GM18867 (cell line): ENCODE data around the gene HOXA3.

Experiments used
- ATAC-seq: cut with Tn5 transposase; IDR thresholded peaks from one replicate; pipeline ENCODE4 v1.9.1; 2021; ENCODE audit warnings: mild to moderate bottlenecking, moderate library complexity; ENCODE audit not compliant: unreplicated experiment

Gene HOXA3

DNA sequence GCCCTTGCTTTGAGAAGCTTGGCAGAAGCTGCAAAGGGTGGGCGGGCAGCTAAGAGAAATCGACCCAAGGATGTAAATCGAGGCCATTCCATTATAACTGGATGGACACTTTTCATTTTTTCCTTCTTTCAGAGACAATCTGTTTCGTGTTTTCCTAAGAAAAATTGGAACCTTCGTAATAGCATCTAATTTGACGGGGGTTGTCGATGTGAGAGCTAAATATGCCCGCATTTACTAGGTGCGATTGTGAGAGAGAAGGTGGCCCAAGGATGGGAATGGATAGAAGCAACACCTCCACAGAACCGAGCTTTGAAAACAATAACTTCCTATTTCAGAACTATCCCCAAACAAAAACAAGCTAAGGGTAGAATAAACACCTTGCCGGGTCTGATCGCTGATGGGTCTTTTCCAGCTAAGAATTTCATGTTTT lies 21.0 kb downstream of the HOXA3 start:
- ATAC-seq: no peak

DNA sequence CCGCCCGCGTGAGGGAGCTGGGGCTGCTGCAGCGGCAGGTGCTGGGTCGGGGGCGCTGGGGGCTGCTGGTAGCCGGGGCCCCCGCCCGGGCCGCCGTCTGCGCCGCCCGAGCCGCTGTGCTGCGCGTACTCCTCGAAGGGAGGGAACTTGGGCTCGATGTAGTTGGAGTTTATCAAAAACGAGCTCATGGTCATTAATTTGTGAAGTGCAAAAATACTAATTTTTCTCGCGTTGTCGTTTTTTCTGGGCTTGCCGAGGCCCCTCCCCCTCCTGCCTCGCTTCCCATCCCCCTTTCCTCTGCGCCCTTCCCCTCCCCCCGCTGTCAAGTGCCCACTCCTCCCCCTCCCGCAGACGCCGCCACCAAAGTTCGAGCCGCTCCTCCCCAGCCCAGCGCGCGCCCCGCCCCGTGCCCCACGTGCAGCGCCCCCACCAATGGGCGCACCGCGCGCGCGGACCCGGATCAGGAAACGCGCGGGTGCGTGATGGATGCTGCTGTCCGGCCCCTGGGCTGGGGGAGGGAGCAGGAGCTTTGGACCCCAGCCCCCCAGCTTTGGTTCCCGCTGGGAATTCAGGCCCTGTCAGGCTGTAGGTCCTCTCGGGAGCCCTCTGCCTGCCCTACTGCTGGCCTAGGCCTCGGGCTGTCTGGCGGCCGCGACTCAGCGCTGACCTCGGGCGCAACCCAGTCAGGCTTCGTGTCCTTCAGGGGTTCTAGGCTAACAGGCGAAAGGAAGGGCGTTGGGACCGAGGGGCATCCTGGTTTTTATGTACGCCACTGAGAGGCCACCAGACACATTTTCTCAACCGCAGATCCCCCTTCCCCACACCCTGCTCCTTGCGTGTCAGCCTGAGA lies 21.6 kb downstream of the HOXA3 start, which contains the start of gene HOXA4:
TSS of gene HOXA4 (minus strand) at position 218 of the 850 bp plus-strand sequence. CDS start at position 194, 24 bp downstream.
- no peak for ATAC-seq

DNA sequence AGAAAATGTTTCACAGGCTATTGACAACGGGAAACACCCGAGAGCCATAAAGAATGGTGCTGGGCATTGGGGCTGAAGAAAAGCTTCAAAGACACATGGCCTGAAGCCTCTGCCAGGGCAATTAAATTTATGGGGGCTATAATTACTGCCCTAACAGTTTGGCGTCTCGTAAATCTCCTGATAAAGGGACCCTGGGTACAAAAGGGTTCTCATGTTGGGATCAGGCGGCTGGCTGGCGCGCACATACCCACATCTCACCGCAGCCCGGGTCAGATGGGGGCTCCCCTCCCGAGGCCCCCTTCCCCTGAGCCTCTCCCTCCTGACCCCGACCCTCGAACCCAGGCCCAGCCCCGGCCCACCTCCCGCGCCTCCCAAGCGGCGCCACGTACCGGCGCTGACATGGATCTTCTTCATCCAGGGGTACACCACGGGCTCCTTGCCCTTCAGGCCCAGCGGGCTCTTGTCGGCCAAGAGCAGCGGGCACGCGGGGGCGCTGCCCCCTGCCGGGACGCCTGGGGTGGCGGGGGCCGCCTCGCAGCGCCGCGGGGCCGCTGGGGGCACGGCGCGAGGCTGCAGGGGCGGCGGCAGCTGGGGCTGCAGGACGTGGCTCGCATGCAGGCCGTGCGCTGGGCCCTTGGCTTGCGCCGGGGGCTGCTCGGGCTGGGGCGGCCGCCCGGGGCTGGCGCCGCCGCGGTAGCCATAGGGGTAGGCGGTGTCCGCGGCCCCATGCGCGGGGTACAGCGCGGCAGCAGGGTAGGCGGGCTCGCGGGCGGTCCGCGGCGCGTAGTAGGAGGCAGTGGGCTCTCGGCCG lies 22.4 kb downstream of the HOXA3 start:
- ATAC-seq: no peak

DNA sequence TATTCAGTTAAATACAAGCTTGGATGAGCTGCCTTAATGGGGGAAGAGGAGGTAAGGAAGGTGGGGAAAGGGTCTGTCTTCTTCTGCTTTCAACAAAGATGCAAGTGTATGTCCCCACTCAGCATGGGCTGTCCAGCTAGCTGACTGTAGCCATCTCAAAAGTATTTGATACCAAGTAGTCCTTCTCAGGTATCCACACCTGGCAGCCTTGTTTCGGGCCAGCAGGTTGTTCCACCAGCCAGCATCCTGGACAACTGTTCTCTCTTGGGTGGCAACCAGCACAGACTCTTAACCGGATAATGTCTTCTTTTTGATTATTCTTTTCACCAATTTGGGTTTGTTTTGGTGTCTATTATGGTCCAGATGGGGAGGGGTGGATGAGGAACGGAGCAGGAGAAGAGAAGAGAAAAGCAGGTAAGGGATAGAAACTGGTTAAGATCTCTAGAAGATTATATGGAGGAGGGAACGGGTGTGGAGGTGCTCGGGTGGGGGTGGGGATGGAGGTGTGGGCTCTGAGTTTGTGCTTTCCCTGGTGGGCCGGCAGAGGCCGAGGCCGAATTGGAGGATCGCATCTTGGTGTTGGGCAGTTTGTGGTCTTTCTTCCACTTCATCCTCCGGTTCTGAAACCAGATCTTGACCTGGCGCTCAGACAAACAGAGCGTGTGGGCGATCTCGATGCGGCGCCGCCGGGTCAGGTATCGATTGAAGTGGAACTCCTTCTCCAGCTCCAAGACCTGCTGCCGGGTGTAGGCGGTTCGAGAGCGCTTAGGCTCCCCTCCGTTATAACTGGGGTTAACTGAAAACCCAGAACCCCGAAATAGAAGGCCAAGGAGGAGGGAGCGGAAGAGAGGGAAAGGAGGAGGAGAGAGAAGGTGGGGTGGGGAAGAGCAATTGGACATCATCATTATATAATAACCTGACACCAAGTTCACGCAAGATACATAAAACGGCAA lies 23.3 kb downstream of the HOXA3 start:
- ATAC-seq: no peak

DNA sequence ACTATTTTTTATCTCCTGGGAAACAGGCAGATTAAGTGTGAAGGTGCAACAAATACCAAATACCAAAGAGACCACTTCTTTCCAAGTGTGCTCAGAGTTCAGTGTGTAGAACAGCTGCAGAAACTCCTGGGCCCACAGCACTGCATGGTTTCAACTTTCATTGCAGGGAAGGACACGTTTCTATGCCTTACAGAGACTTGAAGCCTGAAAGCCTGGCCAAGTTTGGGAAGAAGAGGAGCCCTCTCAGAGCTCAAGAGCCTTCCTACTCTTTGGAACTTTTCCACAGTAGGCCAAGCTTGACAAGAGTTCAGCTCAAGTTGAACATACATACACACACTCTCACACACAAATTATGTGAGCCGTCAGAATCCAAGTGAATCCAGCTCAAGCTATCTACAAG lies 24.3 kb downstream of the HOXA3 start:
- no peak for ATAC-seq

DNA sequence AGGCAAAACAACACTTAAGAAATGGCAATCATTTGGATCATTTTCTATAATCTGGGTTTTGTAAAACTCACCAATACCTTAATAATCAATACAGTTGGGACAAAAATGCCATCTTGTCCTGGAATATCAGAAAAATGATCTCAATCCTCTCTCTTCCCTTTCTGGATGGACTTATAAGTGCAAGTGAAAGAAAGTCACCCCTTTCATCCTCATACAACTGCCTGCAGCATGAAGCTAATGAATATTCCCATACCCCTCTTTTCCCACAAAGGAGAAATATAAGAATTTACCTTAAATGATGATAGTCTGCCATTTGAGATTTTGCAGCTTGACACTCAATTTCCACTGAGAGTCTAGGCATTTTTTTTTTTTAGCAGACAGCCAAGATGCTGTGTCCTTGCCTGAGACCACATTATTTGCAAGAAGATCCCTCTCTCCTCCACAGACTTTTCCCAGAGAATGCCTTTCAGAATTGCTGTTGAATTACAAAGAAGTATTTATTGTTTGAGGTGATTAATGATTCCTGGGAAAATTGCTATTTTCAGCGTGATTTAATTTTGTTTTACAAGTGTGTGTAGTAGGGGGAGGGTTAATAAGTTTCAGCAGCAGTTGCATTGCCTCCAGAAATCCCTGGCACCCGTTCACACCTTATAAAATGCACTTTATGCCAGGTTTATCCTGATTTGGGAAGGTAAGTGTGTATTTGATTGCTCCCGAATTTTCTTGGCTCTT lies 25.6 kb downstream of the HOXA3 start:
- no peak for ATAC-seq

DNA sequence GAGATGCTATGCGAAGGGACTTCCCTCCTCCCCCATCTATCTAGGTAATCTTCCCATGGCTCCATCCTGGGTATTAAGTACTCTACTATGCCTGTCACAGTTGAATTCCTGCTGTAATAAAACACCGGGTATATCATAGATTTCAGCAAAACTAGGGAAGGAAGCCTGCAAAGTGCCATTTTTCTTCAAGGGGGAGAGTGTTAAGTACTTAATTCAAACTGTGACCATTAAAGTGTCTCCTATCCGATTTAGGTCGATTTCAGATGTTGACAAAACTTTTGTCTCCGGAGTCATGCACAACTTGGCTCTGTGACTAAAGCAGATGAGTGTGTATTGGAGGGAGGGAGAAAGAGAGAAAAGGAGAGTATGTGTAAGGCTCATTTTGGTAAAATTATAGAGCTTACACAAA lies 26.4 kb downstream of the HOXA3 start:
- ATAC-seq: no peak

DNA sequence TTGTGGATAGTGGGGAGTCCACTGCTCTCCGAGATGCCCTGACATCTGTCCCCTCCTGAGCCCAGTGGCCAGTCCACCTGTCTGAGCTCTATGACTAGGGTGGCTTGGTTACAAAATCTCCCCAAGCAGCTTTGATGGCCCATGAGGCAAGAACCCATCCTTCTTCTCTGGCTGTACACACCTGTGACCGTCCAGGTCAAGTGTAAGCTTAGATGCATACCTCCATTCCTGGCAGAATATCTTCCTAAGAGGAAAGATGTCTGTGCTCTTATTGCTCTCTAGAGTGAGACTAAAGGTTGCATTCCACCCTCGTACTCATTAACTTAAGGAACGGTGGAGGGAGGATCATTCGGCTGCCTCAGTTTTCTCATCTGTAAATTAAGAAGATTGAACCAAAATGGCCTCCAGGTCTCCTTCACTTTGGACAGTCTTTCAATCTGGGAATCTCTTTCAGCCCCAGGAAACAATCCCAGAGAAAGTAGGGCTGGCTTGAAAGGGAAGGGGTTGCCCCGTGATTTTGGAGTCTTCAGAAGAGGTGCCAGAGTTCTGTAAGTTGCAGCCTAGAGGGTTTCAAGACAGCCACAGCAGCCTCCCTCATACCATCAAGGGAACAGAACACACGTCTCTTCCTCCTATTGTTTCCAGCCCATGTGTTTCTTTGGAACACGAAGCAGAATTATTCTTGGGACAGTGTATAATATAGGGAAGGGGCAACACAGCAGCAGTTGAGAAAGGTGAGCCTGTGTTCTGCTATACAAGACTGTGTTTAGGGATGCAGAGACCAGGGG lies 27.3 kb downstream of the HOXA3 start:
- ATAC-seq: no peak

DNA sequence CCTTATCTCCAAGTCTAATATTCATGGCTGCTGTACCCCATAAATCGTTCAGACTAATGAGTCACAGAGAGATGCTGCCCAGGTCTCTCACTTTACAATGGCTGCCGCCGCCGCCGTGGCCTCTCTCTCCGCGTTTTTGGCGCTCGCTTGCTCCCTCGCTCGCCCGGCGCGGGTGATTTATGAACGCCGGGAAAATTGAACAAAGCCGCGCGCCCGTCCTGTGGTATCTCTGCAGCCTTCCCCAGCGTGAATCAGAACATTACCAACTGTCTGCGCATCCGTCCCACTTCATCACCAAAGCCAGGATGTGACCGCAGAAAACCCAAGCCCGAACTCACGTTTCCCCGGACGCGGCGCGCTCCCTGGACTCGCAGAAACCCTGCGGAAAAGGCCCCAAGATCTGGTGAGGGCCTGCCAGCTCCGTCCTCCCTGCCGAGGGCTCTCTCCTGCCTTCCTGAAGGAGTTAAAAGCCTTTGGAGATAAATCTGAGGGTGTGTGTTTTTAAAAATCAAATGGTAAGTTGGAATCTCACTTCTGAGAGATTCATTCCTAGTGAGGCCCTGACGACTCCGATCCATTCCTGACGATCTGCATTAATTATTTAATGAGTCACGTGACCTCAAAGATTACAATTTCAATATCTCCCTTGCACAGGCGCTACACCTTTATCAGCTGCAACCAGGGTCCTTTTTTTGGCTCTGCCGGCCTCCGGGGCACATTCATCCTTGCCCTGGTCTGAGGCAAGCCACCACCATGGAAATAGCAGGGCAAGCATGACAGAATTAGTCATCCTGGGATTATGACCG lies 28.1 kb downstream of the HOXA3 start:
- no peak for ATAC-seq

DNA sequence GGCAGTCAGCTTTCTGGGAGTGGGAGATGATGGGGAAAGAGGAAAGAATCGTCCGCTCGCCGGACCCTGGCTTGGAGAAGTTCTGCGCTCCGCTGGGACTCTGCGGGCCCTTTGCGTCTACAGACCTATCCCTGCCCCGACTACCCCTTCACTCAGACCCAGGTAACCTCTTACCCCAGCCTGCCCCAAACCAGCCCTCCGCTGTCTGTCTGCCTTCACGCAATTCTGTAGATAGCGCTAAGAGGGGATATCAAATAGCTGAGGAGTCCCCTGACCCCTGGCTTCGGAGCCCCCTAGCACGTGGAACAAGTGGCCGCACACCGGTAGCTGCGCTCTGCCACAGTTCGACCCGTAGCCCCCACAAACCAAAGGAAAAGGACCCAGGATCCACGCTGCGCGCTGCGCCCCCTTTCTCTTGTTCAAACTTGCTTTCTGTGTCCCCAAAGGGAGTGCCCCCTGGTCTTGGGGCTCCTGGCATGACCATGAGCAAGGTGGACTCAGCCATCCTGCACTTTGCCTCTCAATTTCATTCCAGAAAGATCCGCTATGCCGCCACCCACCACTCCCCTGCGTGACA lies 28.8 kb downstream of the HOXA3 start:
- no peak for ATAC-seq

DNA sequence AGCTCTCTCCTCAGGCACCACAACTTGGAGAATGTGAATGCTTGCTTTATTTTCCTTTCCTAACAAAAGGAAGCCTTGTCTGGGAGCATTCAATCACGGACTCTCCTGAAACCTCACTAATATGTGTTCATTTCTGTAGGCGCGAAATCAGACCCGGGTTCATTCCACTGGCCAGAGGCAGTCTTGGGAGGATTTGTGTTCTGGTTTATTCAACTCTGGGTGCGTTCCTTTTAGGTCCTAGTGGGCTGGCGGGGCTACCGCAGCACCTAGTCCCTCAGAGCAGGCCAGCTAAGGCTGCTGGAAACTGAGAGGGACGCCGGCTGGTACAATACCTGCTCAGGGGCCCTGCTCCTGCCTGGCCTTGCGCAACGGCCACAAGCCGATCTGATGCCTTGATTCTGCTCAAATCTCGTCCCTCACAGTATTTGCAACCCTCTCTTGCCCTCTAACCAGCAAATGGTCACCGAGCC lies 29.3 kb downstream of the HOXA3 start:
- no peak for ATAC-seq

DNA sequence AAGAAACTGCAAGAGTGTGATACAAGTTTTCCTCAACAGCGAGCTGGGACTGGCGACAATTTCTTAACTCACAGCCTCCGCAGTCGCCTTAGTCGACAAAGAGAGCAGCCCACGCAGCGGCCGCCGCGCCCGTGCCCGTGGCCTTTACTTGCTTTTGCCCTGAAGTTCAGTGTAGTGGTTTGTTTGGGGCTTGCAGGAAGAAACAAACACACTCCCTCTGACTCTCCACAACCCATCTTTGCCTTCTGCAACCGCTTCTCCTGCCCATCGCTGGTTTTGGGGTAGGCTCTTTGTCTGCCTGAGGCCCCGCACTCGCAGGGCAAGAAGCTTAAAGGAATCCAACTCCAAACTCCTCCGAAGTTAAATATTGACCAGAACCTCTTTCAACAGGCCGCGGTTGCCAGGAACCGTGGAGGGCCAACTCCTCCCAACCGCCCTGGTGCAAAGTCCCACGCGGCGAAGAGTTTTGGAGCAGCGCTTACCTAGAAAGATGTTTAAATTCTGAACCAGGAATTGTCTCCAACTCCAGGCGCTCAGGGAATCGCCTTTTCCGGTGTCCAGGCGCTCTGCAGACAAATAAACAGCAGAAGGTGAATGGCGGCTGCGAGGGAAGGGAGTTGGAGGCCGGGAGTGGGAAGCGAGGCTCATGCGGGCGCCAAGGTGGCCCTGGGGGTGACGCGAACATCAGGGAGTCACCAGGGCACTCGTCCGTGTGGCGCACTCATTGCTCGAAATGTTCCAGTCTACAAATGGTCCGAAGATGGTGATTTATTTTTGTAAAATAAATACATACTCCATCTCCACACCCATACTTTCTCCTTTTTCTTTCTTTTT lies 30.1 kb downstream of the HOXA3 start:
- ATAC-seq: no peak

DNA sequence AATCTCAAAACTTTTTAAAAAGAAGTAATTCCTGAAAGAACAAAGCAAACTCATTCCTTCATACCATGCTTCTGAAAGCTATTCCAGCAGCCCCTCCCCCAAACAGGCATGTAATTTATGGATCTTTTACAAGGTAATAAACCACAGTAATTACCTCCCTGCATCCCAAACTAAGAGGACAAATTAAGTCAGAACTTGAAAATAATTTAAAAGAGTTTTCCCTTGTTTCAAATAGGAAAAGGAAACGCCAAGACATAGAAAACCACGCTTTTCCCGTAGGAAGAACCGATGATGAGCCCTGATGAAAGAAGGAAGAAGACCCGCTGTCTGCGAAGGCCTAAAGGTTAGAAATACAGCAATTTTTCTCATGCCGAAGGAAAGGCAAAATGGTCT lies 30.7 kb downstream of the HOXA3 start:
- no peak for ATAC-seq

DNA sequence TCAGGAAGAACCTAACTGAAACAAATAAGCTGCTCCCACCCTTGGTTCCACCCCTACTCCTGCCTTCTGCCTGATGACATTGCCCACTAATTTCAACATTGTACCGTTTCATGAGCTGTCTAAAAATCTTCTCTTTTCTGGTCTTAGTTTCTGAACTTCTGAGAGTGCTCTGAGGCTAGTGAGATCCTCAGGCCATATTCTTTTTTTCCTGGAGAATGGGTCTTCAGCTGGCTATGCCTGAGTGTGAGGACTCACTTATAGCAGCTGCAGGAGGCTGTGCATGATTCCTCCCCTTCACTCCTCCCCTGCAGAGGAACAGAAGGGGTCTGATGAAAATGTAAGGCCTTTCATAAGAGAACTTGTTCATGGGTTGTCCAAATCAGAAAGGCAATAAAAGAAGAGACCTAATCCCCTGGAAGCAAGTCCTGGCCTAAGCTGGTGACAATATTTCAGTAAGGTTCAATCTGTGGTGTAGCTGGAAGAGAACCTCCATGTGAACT lies 32.9 kb downstream of the HOXA3 start:
- ATAC-seq: no peak

DNA sequence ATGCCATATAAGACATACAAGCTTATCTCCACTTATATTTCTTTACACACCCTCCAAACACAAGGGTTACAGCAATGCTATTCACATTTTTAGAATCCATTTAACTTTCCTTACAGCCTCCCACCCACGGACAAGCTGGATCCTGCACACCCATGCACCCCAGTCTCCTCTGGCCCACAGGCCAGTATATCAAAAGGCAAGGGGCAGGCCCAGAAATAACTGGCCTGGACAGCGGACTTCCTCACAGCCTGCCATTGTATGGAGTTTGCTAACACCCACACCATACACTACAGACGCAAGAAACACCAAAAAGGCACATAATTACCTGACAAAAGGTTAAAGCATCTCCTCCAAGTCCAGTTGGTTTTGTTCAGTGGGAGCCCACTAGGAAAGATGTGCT lies 33.8 kb downstream of the HOXA3 start:
- no peak for ATAC-seq

DNA sequence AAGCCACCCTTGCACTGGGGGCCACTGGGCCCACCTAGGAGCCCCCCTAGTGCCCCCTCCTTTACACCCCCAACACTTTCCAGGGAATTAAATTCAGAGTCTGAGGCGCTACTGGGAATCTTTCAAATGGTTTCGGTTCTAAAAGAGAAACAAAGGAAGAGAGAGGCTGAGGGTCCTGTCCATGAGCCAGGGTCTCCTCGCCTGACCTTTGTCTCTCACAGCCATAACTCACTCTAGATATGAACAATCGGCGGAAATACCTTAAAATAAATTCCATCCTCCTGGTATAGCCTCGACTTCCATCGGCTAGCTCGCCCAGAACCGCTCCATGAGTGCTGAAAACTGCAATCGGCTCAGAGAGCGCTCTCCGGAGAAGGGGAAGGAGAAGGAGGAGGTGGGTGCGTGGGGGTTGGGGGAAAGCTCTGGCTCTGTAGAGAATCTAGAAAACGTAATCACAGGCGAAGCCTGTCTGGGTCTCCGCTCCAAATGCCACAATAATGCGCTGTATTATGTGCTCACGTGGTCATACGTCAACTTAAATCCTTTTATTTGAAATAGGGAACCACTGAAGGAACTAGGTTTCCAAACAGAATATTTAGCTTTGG lies 34.4 kb downstream of the HOXA3 start:
- ATAC-seq: no peak
